Stimulated activated CD8-positive, alpha-beta memory T cell treated with anti-CD3 and anti-CD28 coated beads, Interleukin-7, amount 100 ng/mL, for 1 hour (primary cell): ENCODE data around the gene UPF3B.
"Not testable (repeated sequence)": the region's sequence is repeated elsewhere in the genome, so short reads cannot be mapped to it uniquely, and the experiment has no call there.

ENCODE experiments used
- DNase-seq, 2 donors: peaks; one replicate each; pipeline ENCODE4 v3.0.0-alpha.2; 2020; ENCODE audit warnings: low read depth in 2 of 2

Gene UPF3B

DNA sequence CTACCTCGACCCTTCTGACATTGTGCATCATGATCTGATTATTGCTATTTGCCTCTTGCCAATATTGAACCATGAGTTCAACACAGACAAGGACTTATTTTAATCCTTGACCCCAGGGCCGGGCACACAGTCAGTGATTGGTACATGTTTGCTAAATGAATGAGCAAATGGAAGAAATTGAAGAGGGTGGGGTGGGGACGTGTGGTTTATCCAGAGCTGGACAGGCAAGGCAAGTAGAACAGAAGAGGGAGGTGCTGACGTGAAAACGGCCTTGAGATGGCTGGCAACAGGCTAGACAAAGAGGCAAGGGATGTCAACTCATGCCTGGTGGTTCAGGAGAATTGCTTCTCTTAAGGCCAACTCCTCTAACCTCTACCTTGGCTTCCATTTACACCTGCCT, 28.5 kb downstream of the UPF3B start:
- not testable (repeated sequence) for DNase-seq

DNA sequence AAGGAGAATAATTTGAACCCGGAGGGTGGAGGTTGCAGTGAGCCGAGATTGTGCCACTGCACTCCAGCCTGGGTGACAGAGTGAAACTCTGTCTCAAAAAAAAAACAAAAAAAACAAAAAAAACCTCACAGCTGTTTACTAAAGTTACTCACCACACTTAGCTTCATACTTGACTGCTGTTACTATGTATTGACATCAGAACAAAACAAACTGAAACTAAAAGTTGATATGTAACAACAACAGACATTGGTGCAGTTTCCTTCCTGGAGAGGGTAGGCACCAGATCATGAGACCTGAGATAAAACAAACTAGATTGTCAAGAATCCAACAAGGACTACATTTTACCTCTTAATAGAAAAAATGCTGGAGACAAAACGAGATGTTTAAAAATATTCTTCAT, 31.1 kb downstream of the UPF3B start:
- DNase-seq, result not testable (repeated sequence)

DNA sequence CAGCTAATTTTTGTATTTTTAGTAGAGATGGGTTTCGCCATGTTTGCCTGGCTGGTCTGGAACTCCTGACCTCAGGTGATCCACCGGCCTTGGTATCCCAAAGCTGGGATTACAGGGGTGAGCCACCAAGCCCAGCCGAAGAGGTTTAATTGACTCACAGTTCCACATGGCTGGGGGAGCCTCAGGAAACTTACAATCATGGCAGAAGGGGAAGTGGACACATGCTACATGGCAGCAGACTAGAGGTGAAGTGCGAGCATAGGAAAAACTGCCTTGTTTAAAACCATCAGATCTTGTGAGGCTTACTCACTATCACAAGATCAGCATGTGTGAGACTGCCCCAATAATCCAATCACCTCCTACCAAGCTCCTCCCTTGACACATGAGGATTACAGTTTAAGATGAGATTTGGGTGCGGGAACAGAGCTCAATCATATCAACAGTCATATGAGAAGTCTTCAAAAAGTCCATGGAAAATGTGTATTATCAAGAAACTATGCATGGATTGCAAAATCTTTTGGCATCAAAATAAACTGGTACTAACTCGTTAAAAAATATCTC, 35.6 kb downstream of the UPF3B start:
- DNase-seq, result no peak

DNA sequence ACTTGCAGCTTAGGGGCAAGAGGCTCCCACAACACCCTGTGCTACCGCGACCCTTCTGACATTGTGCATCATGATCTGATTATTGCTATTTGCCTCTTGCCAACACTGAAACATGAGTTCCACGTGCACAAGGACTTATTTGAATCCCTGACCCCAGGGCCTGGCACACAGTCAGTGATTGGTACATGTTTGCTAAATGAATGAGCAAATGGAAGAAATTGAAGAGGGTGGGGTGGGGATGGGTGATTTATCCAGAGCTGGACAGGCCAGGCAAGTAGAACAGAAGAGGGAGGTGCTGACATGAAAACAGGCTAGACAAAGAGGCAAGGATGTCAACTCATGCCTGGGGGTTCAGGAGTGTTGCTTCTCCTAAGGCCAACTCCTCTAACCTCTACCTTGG, 36.5 kb downstream of the UPF3B start:
- DNase-seq, result no peak

DNA sequence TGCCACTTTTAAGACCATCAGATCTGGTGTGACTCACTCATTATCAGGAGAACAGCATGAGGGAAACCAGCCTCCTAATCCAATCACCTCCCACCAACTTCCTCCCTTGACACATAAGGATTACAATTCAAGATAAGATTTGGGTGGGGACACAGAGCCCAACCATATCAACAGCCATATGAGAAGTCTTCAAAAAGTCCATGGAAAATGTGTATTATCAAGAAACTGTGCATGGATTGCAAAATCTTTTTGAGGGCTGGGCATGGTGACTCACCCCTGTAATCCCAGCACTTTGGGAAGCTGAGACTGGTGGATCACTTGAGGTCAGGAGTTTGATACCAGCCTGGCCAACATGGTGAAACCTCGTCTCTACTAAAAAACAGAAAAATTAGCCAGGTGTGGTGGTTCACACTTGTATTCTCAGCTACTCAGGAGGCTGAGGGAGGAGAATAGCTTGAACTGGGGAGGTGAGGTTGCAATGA, 43.5 kb downstream of the UPF3B start:
- no peak for DNase-seq

DNA sequence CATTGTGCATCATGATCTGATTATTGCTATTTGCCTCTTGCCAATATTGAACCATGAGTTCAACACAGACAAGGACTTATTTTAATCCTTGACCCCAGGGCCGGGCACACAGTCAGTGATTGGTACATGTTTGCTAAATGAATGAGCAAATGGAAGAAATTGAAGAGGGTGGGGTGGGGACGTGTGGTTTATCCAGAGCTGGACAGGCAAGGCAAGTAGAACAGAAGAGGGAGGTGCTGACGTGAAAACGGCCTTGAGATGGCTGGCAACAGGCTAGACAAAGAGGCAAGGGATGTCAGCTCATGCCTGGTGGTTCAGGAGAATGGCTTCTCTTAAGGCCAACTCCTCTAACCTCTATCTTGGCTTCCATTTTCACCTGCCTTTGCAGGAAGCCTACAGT, 44.3 kb downstream of the UPF3B start:
- DNase-seq, result not testable (repeated sequence)

DNA sequence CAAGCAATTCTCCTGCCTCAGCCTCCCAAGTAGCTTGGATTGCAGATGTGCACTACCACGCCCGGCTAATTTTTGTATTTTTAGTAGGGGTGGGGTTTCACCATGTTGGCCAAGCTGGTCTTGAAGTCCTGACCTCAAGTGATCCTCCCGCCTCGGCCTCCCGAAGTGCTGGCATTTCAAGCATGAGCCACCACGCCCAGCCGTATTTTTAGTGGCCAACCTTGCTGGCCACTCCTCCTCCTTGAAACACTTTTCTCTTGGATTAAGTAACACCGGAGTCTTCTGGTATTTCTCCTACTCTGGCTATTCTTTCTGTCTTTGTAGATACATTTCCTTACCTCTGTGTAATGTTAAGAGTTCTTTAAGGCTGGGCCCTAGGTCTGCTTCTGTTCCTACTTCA, 50.2 kb downstream of the UPF3B start:
- DNase-seq, result no peak

DNA sequence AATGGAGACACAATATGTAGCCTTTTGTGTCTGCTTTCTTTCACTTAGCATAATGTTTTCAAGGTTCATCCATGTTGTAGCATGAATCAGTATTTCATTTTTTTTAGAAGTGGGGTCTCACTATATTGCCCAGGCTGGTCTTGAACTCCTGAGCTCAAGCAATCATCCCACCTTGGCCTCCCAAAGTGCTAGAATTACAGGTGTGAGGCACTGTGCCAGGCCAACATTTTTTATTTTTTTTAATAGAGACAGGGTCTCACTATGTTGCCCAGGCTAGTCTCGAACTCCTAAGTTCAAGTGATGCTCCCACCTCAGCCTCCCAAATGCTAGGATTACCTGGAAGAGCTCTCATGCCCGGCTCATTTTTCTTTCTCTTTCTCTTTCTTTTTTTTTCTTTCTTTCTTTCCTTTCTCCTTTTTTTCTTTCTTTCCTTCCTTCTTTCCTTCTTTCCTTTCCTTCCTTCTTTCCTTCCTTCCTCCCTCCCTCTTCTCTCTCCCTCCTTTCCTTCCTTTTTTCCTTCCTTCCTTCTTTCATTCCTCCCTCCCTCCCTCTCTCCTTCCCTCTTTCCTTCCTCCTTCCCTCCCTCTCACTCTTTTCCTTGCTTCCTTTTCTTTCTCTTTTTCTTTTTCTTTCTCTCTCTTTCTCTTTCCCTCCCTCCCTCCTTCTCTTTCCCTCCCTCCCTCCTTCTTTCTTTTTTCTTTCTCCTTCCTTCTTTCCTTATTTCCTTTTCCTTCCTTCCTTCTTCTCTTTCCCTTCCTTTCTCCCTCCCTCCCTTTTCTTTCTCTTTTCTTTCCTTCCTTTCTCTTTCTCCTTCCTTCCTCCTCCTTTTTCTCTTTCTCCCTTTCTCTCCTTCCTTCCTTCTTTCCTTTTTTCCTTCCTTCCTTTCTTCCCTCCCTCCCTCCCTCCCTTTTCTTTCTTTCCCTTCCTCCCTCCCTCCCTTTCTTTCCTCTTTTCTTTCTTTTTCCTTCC, 51.2 kb downstream of the UPF3B start:
- no peak for DNase-seq

DNA sequence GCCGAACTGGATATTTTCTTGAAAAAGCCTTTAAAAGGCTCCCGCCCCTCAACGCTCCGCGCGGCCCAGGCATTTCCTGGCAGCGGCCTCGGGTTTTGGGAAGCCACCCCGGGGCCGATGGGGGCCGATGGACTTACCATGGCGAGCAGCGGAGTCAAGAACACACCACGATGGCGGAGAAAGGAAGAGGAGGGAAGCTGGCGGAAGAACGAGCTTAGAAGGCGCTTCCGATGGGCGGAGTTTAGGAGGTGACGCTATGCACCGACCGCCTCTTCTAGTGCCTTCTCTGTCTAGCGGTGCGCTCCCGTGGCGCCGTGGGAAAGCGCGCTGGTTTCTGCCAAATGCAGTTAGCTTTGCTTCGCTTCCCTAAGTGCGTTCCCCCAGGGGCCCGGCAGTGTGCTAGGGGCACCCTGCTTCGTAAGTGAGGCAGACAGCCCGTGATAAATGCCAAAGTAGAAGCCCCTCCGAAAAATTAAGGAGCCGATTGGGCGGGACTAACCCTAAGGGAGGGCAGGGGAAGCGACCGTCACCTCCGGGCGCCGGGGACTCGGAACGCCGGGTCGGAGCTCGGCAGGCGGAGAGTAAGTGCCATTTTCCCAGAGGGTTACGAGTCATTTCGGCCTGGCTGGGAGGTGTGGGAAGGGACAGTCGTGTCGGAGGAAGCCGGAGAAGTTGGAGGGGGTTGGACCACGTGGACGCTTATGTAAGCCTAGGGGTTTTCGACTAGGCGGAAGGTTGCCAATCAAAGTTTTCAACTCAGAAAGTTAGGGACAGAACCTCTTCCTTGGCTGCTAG, 61.1 kb downstream of the UPF3B start, which contains the start of gene RPL39:
TSS of gene RPL39 (minus strand) at position 194 of the 795 bp plus-strand sequence. CDS start at position 140, 54 bp downstream.
- DNase-seq, result peak; percentile 53 to 55

DNA sequence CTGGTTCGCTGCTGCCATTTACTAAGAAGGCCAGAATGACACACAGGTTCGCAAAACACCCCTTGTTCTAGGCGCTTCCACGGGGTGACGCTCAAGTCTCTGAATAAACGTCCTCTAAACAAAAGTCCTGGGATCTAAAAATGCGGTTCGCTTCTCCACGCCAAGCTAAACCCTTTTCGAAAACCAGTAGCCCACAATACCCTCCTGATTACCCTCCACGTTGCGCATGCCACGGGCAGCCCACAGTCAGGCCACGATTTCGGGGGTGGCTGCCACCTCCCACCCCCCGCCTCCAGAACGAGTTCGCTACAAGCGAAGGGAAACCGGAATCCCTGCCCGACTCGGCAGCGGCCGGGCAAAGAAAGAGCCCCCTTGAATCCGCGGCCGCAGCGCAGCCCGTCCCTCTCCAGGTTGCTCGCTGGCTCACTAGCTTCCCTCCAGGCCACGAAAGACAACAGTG, 61.8 kb downstream of the UPF3B start:
- DNase-seq, result peak in 1 of 2 donors; percentile 13

DNA sequence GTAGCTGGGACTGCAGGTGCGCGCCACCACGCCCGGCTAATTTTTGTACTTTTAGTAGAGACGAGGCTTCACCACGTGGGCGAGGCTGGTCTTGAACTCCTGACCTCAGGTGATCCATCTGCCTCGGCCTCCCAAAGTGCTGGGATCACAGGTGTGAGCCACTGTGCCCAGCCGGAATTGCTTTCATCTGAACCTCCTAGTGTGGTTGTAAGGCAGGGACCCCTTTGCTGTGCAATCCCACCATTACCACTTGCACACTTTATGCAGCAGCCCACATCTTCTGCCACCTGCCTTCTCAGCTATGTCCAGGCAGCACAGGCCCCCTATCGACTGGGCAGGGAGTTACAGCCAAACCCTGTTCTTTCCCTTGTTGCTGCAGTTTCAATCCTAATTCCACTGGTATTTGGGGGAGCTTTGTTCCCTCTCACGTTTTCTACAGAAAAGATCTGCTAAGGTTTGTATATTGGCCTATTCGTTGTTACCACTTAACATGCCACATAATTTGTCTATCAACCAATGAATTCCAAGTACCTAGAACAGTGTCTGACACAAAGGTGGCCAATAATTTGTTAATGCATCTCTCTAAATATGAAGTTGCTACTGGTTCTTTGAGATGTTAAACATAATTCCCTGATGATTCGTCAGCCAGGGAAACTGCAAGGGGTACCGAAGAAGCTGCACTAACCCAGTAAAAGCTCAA, 67.9 kb downstream of the UPF3B start:
- peak in 1 of 2 donors; percentile 11 for DNase-seq
